ENCODE measurements around the gene CAPN15.
"Not testable (repeated sequence)": the region's sequence is repeated elsewhere in the genome, so short reads cannot be mapped to it uniquely, and the experiment has no call there.

The CAPN15 gene

DNA sequence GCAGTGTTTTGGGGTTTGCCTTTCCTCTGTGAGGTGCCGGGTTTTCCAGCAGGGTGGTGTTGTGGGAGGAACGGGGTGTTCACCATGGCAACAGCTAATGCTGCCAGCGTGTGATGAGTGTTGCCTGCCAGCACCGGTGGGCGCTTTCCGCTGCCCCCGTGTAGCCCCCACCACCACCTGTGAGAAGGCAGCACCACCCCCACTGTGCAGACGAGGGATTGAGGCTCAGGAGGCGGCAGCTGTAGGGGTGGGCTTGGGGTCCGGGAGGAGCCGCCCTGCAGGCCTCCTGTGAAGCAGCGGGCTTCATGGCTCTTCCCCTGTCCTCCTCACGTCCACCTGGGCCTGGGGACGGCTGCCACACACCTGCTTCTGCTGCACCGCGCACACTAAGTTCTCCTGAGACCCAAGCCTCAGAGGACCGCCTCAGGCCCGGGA, 67.6 kb downstream of the CAPN15 start:
- no peak for DNase-seq

GRCh38 chr16:595942-596735, 68.6 kb downstream of the CAPN15 start:
- DNase-seq = no peak

DNA sequence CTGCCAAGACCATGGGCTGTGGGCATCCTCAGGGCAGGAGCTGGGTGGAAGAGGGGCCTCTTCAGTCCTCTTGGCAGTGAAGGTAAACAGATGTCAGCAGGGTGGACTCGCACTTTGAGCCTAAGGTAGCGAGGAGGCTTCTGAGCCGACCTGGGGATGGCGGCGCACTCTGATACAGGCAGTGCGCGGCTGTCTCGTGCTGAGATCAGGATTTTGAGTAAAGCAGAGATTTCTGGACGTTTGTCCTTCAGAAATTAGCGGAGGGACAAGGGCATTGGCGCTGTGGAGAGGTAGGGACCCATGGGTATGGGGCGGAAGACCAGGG, 69.2 kb downstream of the CAPN15 start:
- no peak for DNase-seq

DNA sequence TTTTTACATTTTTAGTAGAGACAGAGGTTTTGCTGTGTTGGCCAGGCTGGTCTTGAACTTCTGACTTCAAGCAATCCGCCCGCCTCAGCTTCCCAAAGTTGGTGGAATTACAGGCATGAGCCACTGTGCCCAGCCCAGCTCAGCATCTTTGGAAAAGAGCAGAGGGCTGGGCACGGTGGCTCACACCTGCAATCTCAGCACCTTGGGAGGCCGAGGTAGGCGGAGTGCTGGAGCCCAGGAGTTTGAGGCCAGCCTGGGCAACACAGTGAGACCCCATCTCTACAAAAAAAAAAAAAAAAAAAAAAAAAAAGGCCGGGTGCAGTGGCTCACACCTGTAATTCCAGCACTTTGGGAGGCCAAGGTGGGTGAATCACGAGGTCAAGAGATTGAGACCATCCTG, 70.1 kb downstream of the CAPN15 start:
- DNase-seq = not testable (repeated sequence)

DNA sequence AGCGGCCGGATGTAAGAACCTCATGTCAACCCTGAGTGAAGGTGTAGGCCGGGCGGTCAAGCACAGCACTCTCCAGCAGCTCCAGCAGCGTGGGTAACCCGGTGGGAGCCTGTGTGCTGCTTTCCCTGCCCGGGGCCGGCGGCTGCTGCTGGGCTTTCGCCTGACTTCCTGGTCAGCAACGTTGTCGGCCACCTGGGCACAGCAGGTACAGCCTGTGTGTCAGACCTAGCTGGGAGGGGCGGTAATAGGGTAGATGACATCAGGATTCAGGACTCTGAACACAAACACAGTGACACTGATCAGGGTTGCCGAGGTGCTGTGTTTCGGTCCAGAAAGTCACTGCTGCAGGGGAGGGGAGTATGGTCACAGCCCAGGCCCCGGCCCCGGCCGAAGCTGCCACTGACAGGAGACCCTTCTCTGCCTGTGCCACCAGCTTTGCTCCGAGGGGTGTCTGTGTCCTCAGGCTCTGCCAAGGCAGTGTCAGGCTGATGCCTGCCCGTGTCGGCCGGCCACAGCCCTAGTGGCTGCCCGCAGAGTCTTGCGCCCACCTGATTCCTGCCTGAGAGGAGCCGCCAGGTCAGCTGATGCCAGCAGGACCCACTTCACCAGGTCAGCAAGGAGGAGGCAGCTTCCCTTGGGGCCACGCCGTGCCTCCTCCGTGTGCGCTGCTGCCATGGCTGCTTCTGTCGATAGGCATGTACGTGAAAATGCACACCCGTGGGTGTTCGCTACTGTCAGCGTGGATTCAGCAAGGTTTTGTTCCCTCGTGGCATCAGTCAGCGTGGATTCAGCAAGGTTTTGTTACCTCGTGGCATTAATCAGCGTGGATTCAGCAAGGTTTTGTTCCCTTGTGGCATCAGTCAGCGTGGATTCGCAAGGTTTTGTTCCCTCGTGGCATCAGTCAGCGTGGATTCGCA, 71.6 kb downstream of the CAPN15 start:
- DNase-seq = no peak

GRCh38 chr16:600781-601180, 73.3 kb downstream of the CAPN15 start:
- no peak for DNase-seq

DNA sequence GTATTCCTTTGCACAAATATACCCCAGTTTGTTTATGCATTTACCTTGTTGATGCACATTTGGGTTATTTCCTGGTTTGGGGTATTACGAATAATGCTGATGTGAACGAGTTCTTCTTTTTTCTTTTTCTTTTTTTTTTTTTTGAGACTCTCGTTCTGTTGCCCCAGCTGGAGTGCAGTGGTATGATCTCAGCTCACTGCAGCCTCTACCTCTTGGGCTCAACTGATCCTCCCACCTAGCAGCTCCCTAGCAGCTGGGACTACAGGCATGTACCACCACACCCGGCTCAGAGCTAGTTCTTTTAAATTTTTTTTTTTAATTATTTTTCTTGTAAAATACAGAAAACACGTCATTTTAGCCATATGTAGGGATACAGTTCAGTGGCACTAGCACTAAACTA, 76.4 kb downstream of the CAPN15 start:
- no peak for DNase-seq

All from stimulated activated CD4-positive, alpha-beta T cell treated with anti-CD3 and anti-CD28 coated beads, Interleukin-4, amount 100 ng/mL, for 4 hours (primary cell).